Choroid plexus epithelial cell (primary cell): ENCODE measurements around the gene GALNT10.
A peak's percentile ranks its signal among the peaks of the same experiment; 100 is the strongest.

ENCODE experiments used
- DNase-seq: peaks from one replicate; pipeline ENCODE4 v3.0.0-alpha.2; 2010; ENCODE audit warnings: low read depth
- H3K4me3 ChIP-seq: 2 replicates; pipeline ENCODE4 v1.5.1; 2011; ENCODE audit warnings: low read depth, mild to moderate bottlenecking, control low read depth, low read length, moderate library complexity
- CTCF ChIP-seq: conservative IDR thresholded peaks from 2 replicates; pipeline ENCODE4 v1.5.1; 2011; ENCODE audit warnings: low read depth, mild to moderate bottlenecking, control low read depth, inconsistent platforms, low read length, moderate library complexity

Gene GALNT10

DNA sequence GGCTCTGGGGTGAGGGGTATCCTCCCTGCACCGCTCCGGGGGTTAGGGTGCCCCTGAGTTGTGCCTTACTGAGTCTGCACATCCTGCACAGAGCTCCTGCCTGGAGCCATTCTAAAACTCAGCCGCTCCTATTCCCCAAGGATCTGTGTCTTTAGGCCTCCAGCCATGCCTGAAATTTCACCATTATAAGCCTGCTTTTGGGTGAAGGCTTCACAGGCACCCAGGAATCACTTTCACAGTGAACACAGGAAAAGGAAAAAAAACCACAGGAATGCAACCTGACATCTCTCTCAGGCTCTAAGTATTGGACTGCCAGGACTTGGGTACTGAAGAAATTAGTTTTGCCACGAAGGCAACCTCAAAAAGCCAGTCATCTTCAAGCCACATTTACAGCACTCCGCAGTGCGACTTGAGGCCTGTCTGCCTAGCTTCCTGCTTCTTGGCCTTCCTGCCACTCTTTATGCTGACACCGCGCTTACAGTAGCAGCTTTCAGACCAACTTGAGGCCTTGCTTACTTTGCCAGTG lies 30.9 kb downstream of the GALNT10 start:
- peak; percentile 91 for DNase-seq
- TF ChIP-seq CTCF = no peak
- H3K4me3 ChIP-seq = no peak overlapping the region

GRCh38 chr5:154222414-154222813 lies 31.9 kb downstream of the GALNT10 start:
- no peak for DNase-seq
- H3K4me3 ChIP-seq = no peak overlapping the region
- TF ChIP-seq CTCF = no peak

GRCh38 chr5:154223320-154223719 lies 32.8 kb downstream of the GALNT10 start:
- no peak for TF ChIP-seq CTCF

GRCh38 chr5:154227090-154227489 lies 36.6 kb downstream of the GALNT10 start:
- TF ChIP-seq CTCF = no peak
- H3K4me3 ChIP-seq = no peak overlapping the region
- DNase-seq = no peak

More at GRCh38 chr5:154223320-154223719, 32.8 kb downstream of the GALNT10 start:
- no peak for DNase-seq
- no peak overlapping the region for H3K4me3 ChIP-seq

- no peak for DNase-seq
- no peak overlapping the region for H3K4me3 ChIP-seq
- no peak for TF ChIP-seq CTCF
Observed at GRCh38 chr5:154228696-154229095, 38.2 kb downstream of the GALNT10 start.

GRCh38 chr5:154230526-154230925 lies 40.0 kb downstream of the GALNT10 start:
- no peak overlapping the region for H3K4me3 ChIP-seq
- no peak for TF ChIP-seq CTCF
- no peak for DNase-seq

DNA sequence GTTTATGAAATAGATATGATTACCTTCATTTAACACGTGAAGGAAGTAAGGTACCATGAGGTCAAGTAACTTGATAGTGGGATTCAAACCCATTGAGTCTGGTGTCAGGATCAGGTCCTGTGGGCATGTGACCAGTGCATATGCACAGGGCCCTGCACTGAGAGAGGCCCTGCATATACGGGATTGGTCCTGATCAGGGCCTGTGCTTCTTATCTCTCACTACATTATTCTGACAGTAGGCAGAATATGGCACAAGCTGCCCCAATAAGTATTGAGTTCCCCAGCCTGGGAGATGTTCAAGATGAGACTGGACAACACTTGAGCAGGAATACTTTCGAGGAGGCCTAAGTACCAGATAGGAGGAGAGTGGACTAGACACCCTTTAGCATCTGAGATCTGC lies 44.0 kb downstream of the GALNT10 start:
- H3K4me3 ChIP-seq = no peak overlapping the region
- no peak for TF ChIP-seq CTCF
- no peak for DNase-seq
